ENCODE data around the gene ADAM30.
"Not testable (repeated sequence)": the region's sequence is repeated elsewhere in the genome, so short reads cannot be mapped to it uniquely, and the experiment has no call there.

The ADAM30 gene

DNA sequence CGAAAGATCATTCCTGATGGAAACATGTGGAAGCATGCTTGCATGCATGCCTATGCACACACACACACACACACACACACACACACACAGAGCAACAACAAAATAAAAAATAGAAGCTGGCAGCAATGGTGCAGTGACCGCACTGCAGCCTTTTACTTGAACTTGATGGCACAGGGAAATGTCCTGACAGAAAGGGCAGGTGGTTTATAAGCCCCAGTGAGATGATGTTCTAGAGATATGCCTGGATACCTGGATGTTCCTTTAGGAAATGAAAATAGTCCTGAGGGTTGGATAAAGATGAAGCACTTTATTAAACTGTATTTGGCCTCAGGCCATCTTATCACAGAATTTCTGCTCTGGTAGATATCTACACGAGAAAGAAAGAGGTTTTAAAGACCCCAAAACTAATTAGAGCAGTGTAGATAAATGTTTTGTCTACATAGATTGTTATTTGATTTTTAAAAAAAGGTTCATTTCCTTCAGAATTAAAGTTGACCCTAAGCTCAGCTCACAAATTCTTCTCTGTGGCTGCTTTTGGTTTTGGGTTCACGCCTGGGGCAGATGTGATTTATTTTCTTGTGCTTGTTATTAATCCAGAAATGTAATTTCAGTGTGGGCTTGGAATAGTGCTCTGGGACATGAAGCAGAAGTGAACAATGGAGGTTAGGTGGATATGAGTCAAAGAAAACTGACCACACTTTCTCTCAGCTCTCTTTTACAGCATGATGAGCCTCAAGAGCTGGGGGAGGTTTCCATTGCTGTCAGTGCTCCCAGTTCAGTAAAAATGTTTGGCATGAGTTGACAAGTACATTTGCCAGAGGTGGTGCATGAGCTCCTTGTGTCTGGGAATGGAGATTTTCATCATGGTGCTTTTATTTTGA lies 22.9 kb downstream of the ADAM30 start:
- DNase-seq, result no peak

GRCh38 chr1:119871881-119872280 lies 24.4 kb downstream of the ADAM30 start:
- no peak for DNase-seq

DNA sequence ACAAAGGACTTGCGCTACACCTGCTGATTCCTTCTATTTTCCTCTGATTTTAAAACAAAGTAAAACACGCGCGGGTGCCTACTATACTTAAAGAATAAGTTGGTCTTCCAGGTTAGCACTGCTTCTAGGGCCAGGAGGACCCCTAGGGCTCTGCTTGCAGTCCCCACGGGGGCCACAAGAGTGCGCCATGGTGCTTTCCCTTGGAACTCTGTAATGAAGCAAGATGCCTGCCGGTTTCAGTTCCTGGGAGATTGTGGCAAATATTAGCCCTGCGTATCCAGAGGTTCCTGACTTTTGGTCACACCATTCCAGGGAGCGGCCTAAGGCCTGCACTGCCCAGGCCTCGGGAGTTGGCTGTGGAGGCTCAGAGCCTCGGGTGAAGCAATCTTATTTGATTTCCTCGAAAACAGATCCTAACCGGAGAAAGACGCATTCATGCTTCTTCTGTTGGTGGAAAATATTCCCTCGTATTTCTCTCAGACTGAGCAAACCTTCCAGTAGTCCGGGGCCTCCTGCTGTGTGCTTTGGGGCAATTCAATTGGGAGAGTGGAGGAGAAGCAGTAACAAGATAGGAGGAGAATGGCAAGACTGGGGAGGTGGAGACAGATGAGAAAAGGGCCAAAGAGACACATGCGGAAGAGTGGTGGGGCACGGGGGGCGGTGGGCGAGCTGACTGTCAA lies 25.3 kb downstream of the ADAM30 start:
- DNase-seq, result peak in 11 of 14 donors; percentile 3 to 72 (median 35)

- DNase-seq, result no peak
Observed at GRCh38 chr1:119869995-119870394, 26.3 kb downstream of the ADAM30 start.

GRCh38 chr1:119868176-119868575 lies 28.1 kb downstream of the ADAM30 start:
- no peak for DNase-seq

- DNase-seq, result no peak
Observed at GRCh38 chr1:119866451-119866850, 29.9 kb downstream of the ADAM30 start.

DNA sequence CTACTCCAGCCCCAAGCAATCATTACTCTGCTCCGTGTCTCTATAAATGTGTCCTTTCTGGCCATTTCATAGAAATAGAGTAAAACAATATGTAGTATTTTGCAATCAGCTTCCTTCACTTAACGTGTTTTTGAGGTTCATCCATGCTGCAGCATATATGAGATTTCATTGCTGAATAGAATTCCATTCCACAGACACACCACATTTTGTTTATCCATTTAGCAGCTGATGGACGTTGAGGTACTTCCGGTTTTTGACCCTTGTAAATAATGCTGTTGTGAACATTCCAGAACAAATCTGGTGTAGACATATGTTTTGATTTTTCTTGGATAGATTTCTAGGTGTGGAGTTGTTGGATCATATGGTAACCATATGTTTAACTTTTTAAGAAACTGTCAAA lies 30.7 kb downstream of the ADAM30 start:
- no peak for DNase-seq

GRCh38 chr1:119862276-119862675 lies 34.0 kb downstream of the ADAM30 start:
- DNase-seq, result no peak

- DNase-seq, result no peak
Observed at GRCh38 chr1:119861547-119861946, 34.8 kb downstream of the ADAM30 start.

DNA sequence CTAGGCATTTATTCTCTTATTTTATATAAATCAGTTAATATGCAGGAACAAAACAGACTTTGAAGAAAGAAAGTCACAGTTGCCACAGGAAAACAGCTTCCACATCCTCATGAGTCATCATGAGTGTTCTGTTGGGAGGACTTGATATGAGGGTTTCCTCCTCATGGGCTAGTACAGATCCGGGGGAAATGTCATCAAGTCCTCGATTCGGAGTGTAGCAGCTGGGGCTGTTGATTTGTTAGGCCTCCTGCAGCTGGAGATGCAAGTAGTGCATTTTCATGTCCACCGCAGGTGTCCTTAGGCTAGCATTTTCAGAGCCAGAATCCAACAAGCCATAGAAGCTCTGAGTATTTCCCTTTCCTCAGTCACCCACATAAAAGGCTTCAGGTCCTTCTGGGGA lies 36.7 kb downstream of the ADAM30 start:
- no peak for DNase-seq

DNA sequence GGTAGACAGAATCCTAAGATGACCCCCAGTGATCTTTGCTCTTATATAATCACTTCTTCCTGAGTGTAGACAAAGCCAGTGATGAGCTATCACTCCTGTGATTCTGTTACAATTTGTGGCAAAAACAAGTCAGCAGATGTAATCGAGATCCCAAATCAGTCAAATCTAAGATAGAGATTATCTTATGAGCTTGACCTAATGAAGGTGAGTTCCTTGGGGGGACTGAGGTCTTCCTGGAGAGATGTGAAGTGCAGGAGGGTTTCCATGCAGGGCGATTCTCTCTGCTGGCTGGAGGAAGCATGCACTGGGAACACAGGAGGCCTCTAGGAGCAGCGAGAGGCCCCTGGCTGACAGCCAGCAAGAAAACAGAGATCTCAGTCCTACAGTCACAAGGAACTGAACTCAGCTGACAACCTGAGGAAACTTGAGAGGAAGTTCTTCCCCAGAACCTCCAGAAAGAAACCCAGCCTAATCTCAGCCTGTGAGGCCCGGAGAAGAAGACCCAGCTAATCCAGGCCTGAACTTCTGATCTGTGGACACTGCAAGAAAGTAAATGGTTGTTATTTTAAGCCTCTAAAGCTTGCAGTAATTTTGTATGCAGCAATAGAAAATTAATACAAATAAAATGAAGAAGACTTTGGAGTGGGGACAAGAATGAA lies 37.6 kb downstream of the ADAM30 start:
- DNase-seq, result not testable (repeated sequence)

- DNase-seq, result no peak
Observed at GRCh38 chr1:119858126-119858525, 38.2 kb downstream of the ADAM30 start.

DNA sequence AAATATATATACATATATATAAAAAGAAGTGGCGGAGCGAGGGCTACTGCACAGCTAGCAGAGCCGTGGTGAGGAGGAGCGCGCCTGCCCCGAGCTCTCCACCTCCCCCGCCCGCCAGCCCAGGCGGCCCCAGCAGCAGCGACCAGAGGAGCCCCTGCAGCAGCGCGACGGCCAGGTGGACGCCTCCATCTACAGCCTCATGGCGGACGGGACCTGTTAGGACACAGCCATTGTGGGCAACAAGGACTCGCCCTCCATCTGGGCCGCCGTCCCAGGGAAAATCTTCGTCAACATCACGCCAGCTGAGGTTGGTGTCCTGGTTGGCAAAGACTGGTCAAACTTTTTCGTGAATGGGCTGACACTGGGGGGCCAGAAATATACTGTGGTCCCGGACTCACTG lies 43.2 kb downstream of the ADAM30 start:
- DNase-seq, result no peak

DNA sequence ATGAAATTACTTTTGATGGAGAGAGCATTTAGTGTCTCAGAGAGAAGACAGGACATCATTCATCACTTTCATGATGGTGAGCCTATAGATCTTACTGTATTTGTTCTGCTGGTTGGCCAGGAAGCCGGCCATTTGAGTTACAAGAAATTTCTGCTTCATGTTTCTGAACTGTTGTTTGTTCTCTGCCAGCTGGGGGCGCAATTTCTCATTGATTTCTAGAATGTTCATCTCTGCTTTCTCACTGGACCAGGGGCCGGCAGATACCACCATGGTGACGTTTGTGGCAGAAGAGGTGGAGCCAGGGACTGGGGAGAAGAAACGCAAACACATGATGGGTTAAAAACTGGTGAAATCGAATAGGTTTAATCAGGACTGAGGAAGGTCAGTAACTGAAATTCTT lies 52.1 kb downstream of the ADAM30 start:
- not testable (repeated sequence) for DNase-seq
